ENCODE measurements around the gene GALK2.

GALK2 gene

GRCh38 chr15:49273734-49274318 lies 103.8 kb downstream of the GALK2 start:
- Histone ChIP-seq H3K4me3 (ENCODE audit: low read depth in 1 of 5, low read length in 5 of 5) (no peak overlapping the region), H3K9me3 (ENCODE audit: control insufficient read depth in 5 of 5, low read length in 5 of 5) (no peaks in the 10 kb centered on the region), H3K27me3 (ENCODE audit: control insufficient read depth in 5 of 5, insufficient read depth in 4 of 5, low read length in 5 of 5) (no peaks in the 10 kb centered on the region), H3K4me1 (ENCODE audit: control insufficient read depth in 5 of 5, insufficient read depth in 5 of 5, low read length in 5 of 5) (peaks cover 0 to 14% (median 8%) of the 10 kb centered on the region in 5 donors), H3K36me3 (ENCODE audit: control insufficient read depth in 5 of 5, insufficient read depth in 5 of 5, low read length in 5 of 5) (peaks cover 2 to 7% (median 4%) of the 10 kb centered on the region in 5 donors), H3K27ac (ENCODE audit: low read depth, low read length) (no peak overlapping the region), H3K9ac (ENCODE audit: low read length in 5 of 5) (no peak overlapping the region)

- Histone ChIP-seq H3K4me1 (ENCODE audit: control insufficient read depth in 5 of 5, insufficient read depth in 5 of 5, low read length in 5 of 5) (no peaks in the 10 kb centered on the region), H3K36me3 (ENCODE audit: control insufficient read depth in 5 of 5, insufficient read depth in 5 of 5, low read length in 5 of 5) (peaks cover 5 to 13% (median 10%) of the 10 kb centered on the region in 5 donors), H3K4me3 (ENCODE audit: low read depth in 1 of 5, low read length in 5 of 5) (no peak overlapping the region), H3K27ac (ENCODE audit: low read depth, low read length) (no peak overlapping the region), H3K27me3 (ENCODE audit: control insufficient read depth in 5 of 5, insufficient read depth in 4 of 5, low read length in 5 of 5) (no peaks in the 10 kb centered on the region), H3K9me3 (ENCODE audit: control insufficient read depth in 5 of 5, low read length in 5 of 5) (no peaks in the 10 kb centered on the region), H3K9ac (ENCODE audit: low read length in 5 of 5) (no peak overlapping the region)
These were observed 108.7 kb downstream of the GALK2 start for GRCh38 chr15:49278751-49279150.

GRCh38 chr15:49279521-49280456 lies 109.7 kb downstream of the GALK2 start:
- Histone ChIP-seq H3K9ac (ENCODE audit: low read length in 5 of 5) (no peak overlapping the region), H3K4me1 (ENCODE audit: control insufficient read depth in 5 of 5, insufficient read depth in 5 of 5, low read length in 5 of 5) (no peaks in the 10 kb centered on the region), H3K4me3 (ENCODE audit: low read depth in 1 of 5, low read length in 5 of 5) (no peak overlapping the region), H3K36me3 (ENCODE audit: control insufficient read depth in 5 of 5, insufficient read depth in 5 of 5, low read length in 5 of 5) (peaks cover 14 to 20% (median 18%) of the 10 kb centered on the region in 5 donors), H3K9me3 (ENCODE audit: control insufficient read depth in 5 of 5, low read length in 5 of 5) (no peaks in the 10 kb centered on the region), H3K27me3 (ENCODE audit: control insufficient read depth in 5 of 5, insufficient read depth in 4 of 5, low read length in 5 of 5) (no peaks in the 10 kb centered on the region), H3K27ac (ENCODE audit: low read depth, low read length) (no peak overlapping the region)

- Histone ChIP-seq H3K27me3 (ENCODE audit: control insufficient read depth in 5 of 5, insufficient read depth in 4 of 5, low read length in 5 of 5) (no peaks in the 10 kb centered on the region), H3K9ac (ENCODE audit: low read length in 5 of 5) (no peak overlapping the region), H3K27ac (ENCODE audit: low read depth, low read length) (no peak overlapping the region), H3K36me3 (ENCODE audit: control insufficient read depth in 5 of 5, insufficient read depth in 5 of 5, low read length in 5 of 5) (peaks cover 23 to 32% (median 29%) of the 10 kb centered on the region in 5 donors), H3K4me3 (ENCODE audit: low read depth in 1 of 5, low read length in 5 of 5) (no peak overlapping the region), H3K9me3 (ENCODE audit: control insufficient read depth in 5 of 5, low read length in 5 of 5) (no peaks in the 10 kb centered on the region), H3K4me1 (ENCODE audit: control insufficient read depth in 5 of 5, insufficient read depth in 5 of 5, low read length in 5 of 5) (no peaks in the 10 kb centered on the region)
These were observed 112.3 kb downstream of the GALK2 start for GRCh38 chr15:49282366-49282765.

- Histone ChIP-seq H3K9ac (ENCODE audit: low read length in 5 of 5) (no peak overlapping the region), H3K27me3 (ENCODE audit: control insufficient read depth in 5 of 5, insufficient read depth in 4 of 5, low read length in 5 of 5) (no peaks in the 10 kb centered on the region), H3K9me3 (ENCODE audit: control insufficient read depth in 5 of 5, low read length in 5 of 5) (no peaks in the 10 kb centered on the region), H3K4me1 (ENCODE audit: control insufficient read depth in 5 of 5, insufficient read depth in 5 of 5, low read length in 5 of 5) (no peaks in the 10 kb centered on the region), H3K27ac (ENCODE audit: low read depth, low read length) (no peak overlapping the region), H3K4me3 (ENCODE audit: low read depth in 1 of 5, low read length in 5 of 5) (no peak overlapping the region), H3K36me3 (ENCODE audit: control insufficient read depth in 5 of 5, insufficient read depth in 5 of 5, low read length in 5 of 5) (peaks cover 26 to 47% (median 33%) of the 10 kb centered on the region in 5 donors)
These were observed 116.8 kb downstream of the GALK2 start for GRCh38 chr15:49286649-49287404.

GRCh38 chr15:49287481-49287880 lies 117.4 kb downstream of the GALK2 start:
- no peaks in the 10 kb centered on the region for H3K9me3 ChIP-seq (ENCODE audit: control insufficient read depth in 5 of 5, low read length in 5 of 5)
- H3K36me3 ChIP-seq (ENCODE audit: control insufficient read depth in 5 of 5, insufficient read depth in 5 of 5, low read length in 5 of 5), result peaks cover 26 to 48% (median 34%) of the 10 kb centered on the region in 5 donors
- H3K4me3 ChIP-seq (ENCODE audit: low read depth in 1 of 5, low read length in 5 of 5), result no peak overlapping the region
- no peaks in the 10 kb centered on the region for H3K27me3 ChIP-seq (ENCODE audit: control insufficient read depth in 5 of 5, insufficient read depth in 4 of 5, low read length in 5 of 5)
- H3K4me1 ChIP-seq (ENCODE audit: control insufficient read depth in 5 of 5, insufficient read depth in 5 of 5, low read length in 5 of 5), result no peaks in the 10 kb centered on the region
- H3K27ac ChIP-seq (ENCODE audit: low read depth, low read length), result no peak overlapping the region
- no peak overlapping the region for H3K9ac ChIP-seq (ENCODE audit: low read length in 5 of 5)

- Histone ChIP-seq H3K9me3 (ENCODE audit: control insufficient read depth in 5 of 5, low read length in 5 of 5) (no peaks in the 10 kb centered on the region), H3K9ac (ENCODE audit: low read length in 5 of 5) (no peak overlapping the region), H3K36me3 (ENCODE audit: control insufficient read depth in 5 of 5, insufficient read depth in 5 of 5, low read length in 5 of 5) (peaks cover 32 to 55% (median 36%) of the 10 kb centered on the region in 5 donors), H3K27me3 (ENCODE audit: control insufficient read depth in 5 of 5, insufficient read depth in 4 of 5, low read length in 5 of 5) (no peaks in the 10 kb centered on the region), H3K27ac (ENCODE audit: low read depth, low read length) (no peak overlapping the region), H3K4me3 (ENCODE audit: low read depth in 1 of 5, low read length in 5 of 5) (no peak overlapping the region), H3K4me1 (ENCODE audit: control insufficient read depth in 5 of 5, insufficient read depth in 5 of 5, low read length in 5 of 5) (no peaks in the 10 kb centered on the region)
These were observed 118.3 kb downstream of the GALK2 start for GRCh38 chr15:49288391-49288790.

- Histone ChIP-seq H3K27me3 (ENCODE audit: control insufficient read depth in 5 of 5, insufficient read depth in 4 of 5, low read length in 5 of 5) (no peaks in the 10 kb centered on the region), H3K4me1 (ENCODE audit: control insufficient read depth in 5 of 5, insufficient read depth in 5 of 5, low read length in 5 of 5) (no peaks in the 10 kb centered on the region), H3K4me3 (ENCODE audit: low read depth in 1 of 5, low read length in 5 of 5) (no peak overlapping the region), H3K9me3 (ENCODE audit: control insufficient read depth in 5 of 5, low read length in 5 of 5) (no peaks in the 10 kb centered on the region), H3K9ac (ENCODE audit: low read length in 5 of 5) (no peak overlapping the region), H3K27ac (ENCODE audit: low read depth, low read length) (no peak overlapping the region), H3K36me3 (ENCODE audit: control insufficient read depth in 5 of 5, insufficient read depth in 5 of 5, low read length in 5 of 5) (peaks cover 19 to 39% (median 26%) of the 10 kb centered on the region in 5 donors)
These were observed 120.1 kb downstream of the GALK2 start for GRCh38 chr15:49290191-49290590.

GRCh38 chr15:49293941-49294340 lies 123.9 kb downstream of the GALK2 start:
- Histone ChIP-seq H3K27me3 (ENCODE audit: control insufficient read depth in 5 of 5, insufficient read depth in 4 of 5, low read length in 5 of 5) (no peaks in the 10 kb centered on the region), H3K36me3 (ENCODE audit: control insufficient read depth in 5 of 5, insufficient read depth in 5 of 5, low read length in 5 of 5) (peaks cover 12 to 30% (median 17%) of the 10 kb centered on the region in 5 donors), H3K4me1 (ENCODE audit: control insufficient read depth in 5 of 5, insufficient read depth in 5 of 5, low read length in 5 of 5) (no peaks in the 10 kb centered on the region), H3K4me3 (ENCODE audit: low read depth in 1 of 5, low read length in 5 of 5) (no peak overlapping the region), H3K9ac (ENCODE audit: low read length in 5 of 5) (no peak overlapping the region), H3K27ac (ENCODE audit: low read depth, low read length) (no peak overlapping the region), H3K9me3 (ENCODE audit: control insufficient read depth in 5 of 5, low read length in 5 of 5) (peaks cover 0 to 4% (median 0%) of the 10 kb centered on the region in 5 donors)

Measured in subcutaneous abdominal adipose tissue (tissue), 5 donors.